Measurements from ENCODE around the gene UBAC1.

DNA sequence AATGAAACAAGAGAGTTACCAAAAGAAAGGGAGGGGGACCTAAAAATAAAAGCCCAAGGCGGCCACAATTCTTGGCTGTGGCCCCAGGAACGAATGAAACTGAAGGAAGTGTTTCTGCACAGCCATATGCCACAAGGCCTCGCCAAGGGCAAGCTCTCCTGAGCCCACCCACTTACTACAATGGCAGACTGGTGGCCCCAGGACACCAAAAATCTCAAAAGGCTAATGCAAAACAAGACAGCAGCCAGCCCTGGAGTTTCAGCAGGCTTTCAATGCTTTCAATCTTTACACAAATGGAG, 57.9 kb downstream of the UBAC1 start:
- TF ChIP-seq, protein P1, sequence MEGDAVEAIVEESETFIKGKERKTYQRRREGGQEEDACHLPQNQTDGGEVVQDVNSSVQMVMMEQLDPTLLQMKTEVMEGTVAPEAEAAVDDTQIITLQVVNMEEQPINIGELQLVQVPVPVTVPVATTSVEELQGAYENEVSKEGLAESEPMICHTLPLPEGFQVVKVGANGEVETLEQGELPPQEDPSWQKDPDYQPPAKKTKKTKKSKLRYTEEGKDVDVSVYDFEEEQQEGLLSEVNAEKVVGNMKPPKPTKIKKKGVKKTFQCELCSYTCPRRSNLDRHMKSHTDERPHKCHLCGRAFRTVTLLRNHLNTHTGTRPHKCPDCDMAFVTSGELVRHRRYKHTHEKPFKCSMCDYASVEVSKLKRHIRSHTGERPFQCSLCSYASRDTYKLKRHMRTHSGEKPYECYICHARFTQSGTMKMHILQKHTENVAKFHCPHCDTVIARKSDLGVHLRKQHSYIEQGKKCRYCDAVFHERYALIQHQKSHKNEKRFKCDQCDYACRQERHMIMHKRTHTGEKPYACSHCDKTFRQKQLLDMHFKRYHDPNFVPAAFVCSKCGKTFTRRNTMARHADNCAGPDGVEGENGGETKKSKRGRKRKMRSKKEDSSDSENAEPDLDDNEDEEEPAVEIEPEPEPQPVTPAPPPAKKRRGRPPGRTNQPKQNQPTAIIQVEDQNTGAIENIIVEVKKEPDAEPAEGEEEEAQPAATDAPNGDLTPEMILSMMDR (IDR thresholded peaks at IDR 0.05; ENCODE audit: low read depth, low read length), result no peak
- TF ChIP-seq POLR2A (IDR thresholded peaks at IDR 0.05; ENCODE audit: extremely low read depth, insufficient read length), result no peak
- TF ChIP-seq, protein P2, sequence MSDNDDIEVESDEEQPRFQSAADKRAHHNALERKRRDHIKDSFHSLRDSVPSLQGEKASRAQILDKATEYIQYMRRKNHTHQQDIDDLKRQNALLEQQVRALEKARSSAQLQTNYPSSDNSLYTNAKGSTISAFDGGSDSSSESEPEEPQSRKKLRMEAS (IDR thresholded peaks at IDR 0.05; ENCODE audit: low read depth, low read length), result no peak
